ENCODE measurements around the gene ARSJ.

The ARSJ gene

DNA sequence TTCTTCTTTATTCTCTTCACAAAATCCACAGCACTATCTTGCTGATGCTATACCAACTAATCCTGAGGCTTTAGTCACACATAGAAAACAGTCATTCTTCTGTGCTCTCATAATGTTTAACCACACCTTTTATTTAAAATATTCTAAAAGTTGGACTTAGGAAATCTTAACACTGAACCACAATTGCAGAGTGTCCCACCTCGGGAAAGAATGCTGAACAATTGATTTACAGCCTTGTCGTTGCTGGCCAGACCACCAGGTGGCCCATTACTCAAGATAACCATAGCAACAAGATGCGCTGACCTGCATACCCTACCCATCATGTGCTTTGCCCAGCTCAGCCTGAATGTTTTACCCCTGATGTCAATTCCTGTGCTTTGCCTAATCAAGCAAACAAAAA lies 100.8 kb downstream of the ARSJ start:
- no peak overlapping the region for H3K4me3 ChIP-seq (ENCODE audit: low read depth, low read length)
- H3K27me3 ChIP-seq = no peaks in the 10 kb centered on the region
- no peaks in the 10 kb centered on the region for H3K36me3 ChIP-seq
- TF ChIP-seq CTCF (IDR thresholded peaks at IDR 0.05; ENCODE audit: low read depth, low read length) = peak; percentile 61
- H3K9me3 ChIP-seq = no peaks in the 10 kb centered on the region
- no peaks in the 10 kb centered on the region for H3K4me1 ChIP-seq
- DNase-seq = peak; percentile 49

GRCh38 chr4:113874480-113874879 lies 105.0 kb downstream of the ARSJ start:
- no peaks in the 10 kb centered on the region for H3K9me3 ChIP-seq
- no peak for TF ChIP-seq CTCF (IDR thresholded peaks at IDR 0.05; ENCODE audit: low read depth, low read length)
- no peak overlapping the region for H3K4me3 ChIP-seq (ENCODE audit: low read depth, low read length)
- DNase-seq = no peak
- H3K4me1 ChIP-seq = no peaks in the 10 kb centered on the region
- H3K27me3 ChIP-seq = no peaks in the 10 kb centered on the region
- no peaks in the 10 kb centered on the region for H3K36me3 ChIP-seq

DNA sequence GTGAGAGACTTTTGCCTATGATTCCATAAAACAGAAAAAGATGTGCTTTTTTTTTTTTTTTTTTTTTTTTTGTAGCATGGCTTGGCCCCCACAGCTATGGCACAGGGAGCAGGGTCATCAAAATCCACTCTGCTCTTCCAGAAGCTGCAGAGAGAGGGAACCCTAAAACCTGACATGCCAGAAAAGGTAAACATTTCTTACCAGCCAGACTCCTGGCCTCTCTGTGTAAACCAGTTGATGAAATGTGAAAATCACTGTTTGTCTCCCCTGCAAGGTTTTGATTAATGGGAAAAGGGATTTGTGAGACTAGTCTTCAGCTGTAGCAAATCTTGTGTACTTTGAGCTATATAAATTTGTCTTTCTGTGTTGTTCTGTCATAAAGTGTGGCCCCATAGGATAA lies 105.9 kb downstream of the ARSJ start:
- Histone ChIP-seq H3K4me3 (ENCODE audit: low read depth, low read length) (no peak overlapping the region), H3K36me3 (no peaks in the 10 kb centered on the region), H3K9me3 (no peaks in the 10 kb centered on the region), H3K27me3 (no peaks in the 10 kb centered on the region), H3K4me1 (no peaks in the 10 kb centered on the region)
- no peak for DNase-seq
- TF ChIP-seq CTCF (IDR thresholded peaks at IDR 0.05; ENCODE audit: low read depth, low read length) = no peak

DNA sequence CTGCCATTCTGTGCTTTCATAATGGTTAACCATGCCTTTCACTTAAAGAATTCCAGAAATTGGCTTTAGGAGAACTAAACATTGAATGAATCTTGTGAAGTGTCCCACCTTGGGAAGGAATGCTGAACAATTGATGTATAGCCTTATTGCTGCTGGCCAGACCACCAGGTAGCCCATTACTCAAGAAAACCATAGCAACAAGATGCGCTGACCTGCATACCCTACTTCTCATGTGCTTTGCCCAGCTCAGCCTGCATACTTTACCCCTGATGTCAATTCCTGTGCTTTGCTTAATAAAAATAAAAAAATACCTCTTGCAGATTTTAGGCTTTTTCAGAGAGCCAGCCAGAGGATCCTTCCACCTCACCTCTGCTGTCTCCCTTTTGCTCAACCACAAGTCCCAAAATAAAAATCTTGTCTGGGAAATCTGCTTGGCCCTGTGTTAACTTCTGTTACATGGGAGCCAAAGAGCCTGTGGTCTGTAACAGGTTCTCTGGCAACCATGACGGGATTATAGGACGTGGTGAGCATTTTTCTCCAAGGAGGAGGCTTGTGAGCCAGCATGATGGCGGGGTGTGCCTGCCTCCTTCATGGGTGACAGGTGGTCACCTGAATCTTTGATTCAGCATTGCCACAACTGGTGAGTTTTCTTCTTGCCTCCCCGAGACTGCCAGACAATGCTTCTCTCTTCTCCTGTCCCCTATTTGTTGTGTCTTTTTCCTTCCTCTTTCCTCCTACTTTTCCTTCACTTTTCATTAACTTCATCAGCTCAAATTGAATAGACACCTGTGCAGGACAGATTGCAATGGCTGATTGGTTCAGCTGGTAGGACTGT lies 106.8 kb downstream of the ARSJ start:
- no peak for TF ChIP-seq CTCF (IDR thresholded peaks at IDR 0.05; ENCODE audit: low read depth, low read length)

DNA sequence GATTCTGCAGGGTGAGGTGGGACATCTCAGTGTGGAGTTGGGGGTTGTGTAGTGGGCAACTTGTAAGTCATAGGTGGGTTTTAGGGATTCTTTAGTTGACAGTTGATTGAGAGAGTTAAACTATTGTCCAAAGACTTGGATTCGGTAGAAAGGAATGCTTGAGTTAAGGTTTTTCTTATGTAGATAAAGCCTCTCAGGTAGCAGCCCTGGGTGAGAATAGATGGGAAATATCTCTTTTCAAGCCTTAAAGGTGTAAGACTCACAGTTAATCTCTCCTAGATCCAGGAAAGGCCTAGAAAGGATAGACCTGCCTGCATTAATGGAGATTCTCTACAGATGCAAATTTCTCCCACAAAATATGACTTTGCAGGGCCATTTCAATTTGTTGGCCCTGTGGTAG lies 108.4 kb downstream of the ARSJ start:
- no peaks in the 10 kb centered on the region for H3K36me3 ChIP-seq
- no peaks in the 10 kb centered on the region for H3K9me3 ChIP-seq
- no peak overlapping the region for H3K4me3 ChIP-seq (ENCODE audit: low read depth, low read length)
- no peak for TF ChIP-seq CTCF (IDR thresholded peaks at IDR 0.05; ENCODE audit: low read depth, low read length)
- no peak for DNase-seq
- no peaks in the 10 kb centered on the region for H3K27me3 ChIP-seq
- H3K4me1 ChIP-seq = no peaks in the 10 kb centered on the region

More for the DNA sequence above, 106.8 kb downstream of the ARSJ start:
- no peaks in the 10 kb centered on the region for H3K9me3 ChIP-seq
- H3K27me3 ChIP-seq = no peaks in the 10 kb centered on the region
- no peak overlapping the region for H3K4me3 ChIP-seq (ENCODE audit: low read depth, low read length)
- H3K36me3 ChIP-seq = no peaks in the 10 kb centered on the region
- no peak for DNase-seq
- no peaks in the 10 kb centered on the region for H3K4me1 ChIP-seq

DNA sequence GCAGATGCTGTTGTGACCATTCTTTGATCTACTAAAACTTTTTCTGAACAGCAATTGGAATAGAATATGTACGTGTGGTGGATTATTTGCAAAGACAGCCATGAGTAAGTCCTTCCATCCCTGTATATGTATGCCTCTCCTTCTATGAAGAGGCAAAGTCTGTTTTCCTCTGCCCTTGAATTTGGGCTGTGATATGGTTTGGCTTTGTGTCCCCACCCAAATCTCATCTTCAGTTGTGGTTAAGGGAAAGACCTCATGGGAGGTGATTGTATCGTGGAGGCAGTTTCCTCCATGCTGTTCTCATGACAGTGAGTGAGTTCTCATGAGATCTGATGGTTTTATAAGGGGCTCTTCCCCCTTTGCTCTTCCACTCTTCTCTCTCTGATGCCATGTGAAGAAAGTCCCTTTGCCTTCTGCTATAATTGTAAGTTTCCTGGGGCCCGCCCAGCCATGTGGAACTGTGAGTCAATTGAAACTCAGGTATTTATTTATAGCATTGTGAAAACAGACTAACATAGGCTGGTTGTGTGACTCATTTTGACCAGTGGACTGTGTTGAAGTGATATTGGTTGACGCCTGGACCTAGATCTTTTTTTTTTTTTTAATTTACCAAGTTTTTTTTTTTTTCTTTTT lies 109.6 kb downstream of the ARSJ start:
- no peak for TF ChIP-seq CTCF (IDR thresholded peaks at IDR 0.05; ENCODE audit: low read depth, low read length)
- Histone ChIP-seq H3K4me3 (ENCODE audit: low read depth, low read length) (no peak overlapping the region), H3K9me3 (no peaks in the 10 kb centered on the region), H3K4me1 (no peaks in the 10 kb centered on the region), H3K27me3 (no peaks in the 10 kb centered on the region), H3K36me3 (no peaks in the 10 kb centered on the region)
- no peak for DNase-seq

Data from BE2C (cell line).